ENCODE measurements around the gene DERL2. TPM values are rescaled to one million over a fixed set of nuclear protein-coding genes. Genes with fewer than 3 reads are reported as not detected.

The DERL2 gene
- polyA plus RNA-seq, 3 donors, result 78.8 to 83.0 (median 82.2) TPM

- DNase-seq, result no peak
These were observed 23.5 kb upstream of the DERL2 start for GRCh38 chr17:5509482-5509881.

DNA sequence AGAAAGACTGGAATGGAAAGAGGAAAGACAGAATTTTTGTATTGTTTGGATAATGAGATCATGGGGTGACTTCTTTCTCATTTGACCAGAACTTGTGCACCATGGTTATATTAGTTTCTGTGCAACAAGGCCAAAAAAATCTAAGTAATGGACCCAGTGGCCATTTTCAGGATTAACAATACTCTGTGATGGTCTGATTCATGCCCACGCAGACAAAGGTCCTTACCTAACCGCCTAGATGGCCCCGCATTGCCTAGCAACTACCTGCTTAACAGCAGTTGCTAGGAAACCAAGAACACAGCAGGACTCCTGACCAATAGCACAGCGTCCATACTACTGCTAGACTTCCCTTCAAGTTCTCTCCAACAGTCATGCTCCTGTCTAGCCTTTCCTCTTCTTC lies 22.8 kb upstream of the DERL2 start:
- DNase-seq, result no peak

- DNase-seq, result no peak
These were observed 20.3 kb upstream of the DERL2 start for GRCh38 chr17:5506307-5506706.

DNA sequence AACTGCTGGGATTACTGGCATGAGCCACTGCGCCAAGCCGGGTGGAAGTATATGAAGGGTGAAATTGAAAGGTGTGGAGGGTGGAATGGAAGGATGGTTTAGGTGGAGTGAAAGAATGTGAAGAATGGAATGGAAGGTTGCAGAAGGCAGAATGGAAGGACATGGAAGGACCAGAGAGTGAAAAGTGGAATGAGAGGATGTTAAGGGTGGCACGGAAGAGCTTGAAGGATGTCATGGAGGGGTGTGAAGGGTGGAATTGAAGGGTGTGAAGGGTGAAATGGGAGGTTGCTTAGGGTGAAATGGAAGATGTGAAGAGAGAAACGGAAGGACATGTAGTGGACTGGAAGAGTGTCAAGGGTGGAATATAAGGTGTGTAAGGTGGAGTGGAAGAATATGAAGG lies 16.6 kb upstream of the DERL2 start:
- DNase-seq, result no peak

DNA sequence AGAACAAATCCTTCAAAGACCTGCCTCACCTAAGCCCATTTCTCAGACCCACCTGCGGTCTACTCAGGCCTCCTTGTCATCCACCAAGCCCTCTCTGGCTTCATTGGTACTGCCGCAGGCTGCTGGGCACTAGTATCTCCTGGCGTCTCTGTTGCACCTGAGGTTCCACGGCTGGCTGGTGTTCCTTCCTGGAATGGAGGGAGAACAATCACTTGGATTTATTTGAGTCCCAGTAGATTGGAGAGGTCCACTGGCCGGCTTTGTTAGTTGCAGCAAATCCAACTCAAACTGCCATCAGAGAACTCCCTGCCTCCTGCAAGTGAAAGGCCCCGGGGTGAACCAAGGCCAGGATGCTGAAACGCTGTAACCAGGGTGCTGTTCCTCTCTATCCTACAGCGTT lies 15.7 kb upstream of the DERL2 start:
- no peak for DNase-seq

GRCh38 chr17:5500589-5501391 lies 14.8 kb upstream of the DERL2 start:
- peak; percentile 95 for DNase-seq

GRCh38 chr17:5500247-5500588 lies 14.2 kb upstream of the DERL2 start:
- no peak for DNase-seq

- no peak for DNase-seq
These were observed 13.7 kb upstream of the DERL2 start for GRCh38 chr17:5499476-5500231.

- no peak for DNase-seq
These were observed 7.0 kb upstream of the DERL2 start for GRCh38 chr17:5492970-5493369.

DNA sequence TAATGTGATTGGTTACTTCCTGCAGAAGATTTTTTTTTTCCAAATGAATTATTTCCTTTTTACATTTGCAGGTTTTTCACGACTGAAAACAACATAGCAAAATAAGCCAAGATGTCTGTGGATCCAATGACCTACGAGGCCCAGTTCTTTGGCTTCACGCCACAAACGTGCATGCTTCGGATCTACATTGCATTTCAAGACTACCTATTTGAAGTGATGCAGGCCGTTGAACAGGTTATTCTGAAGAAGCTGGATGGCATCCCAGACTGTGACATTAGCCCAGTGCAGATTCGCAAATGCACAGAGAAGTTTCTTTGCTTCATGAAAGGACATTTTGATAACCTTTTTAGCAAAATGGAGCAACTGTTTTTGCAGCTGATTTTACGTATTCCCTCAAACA lies 2.8 kb upstream of the DERL2 start:
- DNase-seq, result no peak

GRCh38 chr17:5486206-5487124 lies 487 bp upstream of the DERL2 start, which contains the start of gene MIS12:
TSS of gene MIS12 (plus strand) at chr17:5486566. CDS start at chr17:5488863, 2,297 bp downstream.
- peak; percentile 99 for DNase-seq

DNA sequence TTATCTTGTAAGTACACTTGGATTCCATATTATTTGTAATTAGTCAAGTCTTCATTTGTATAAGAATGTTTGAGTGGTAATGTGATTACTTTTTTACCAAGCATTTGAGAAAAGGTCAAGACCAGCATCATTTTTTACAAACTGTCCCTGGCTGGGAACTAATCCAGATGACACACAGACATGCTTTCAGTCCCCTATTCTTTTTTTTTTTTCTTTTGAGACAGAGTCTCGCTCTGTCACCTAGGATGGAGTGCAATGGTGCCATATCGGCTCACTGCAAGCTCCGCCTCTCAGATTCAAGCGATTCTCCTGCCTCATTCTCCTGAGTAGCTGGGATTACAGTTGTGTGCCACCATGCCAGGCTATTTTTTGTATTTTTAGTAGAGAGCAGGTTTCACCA lies 4.5 kb downstream of the DERL2 start:
- no peak for DNase-seq

DNA sequence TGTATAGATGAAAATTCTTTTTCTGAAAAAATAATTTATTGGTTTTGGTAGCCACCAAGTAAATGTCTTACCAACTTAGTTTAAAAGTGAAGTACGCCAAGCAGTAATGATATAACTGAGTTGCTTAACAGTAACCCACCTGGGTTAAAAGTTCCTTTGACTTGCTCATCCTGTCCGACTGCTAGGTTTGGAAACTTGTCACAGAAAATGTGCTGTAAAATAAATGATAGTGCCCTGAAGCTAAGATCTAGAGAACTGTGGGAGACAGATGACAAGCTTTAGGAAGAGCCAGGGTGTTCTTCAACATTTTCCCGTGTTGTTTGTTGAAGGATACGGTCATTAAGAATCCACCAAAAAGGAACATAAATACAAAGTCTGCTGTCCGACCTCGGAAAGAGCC lies 5.0 kb downstream of the DERL2 start:
- DNase-seq, result no peak

GRCh38 chr17:5478992-5479391 lies 7.0 kb downstream of the DERL2 start:
- DNase-seq, result no peak

GRCh38 chr17:5473906-5474305 lies 12.1 kb downstream of the DERL2 start:
- no peak for DNase-seq

- no peak for DNase-seq
These were observed 13.5 kb downstream of the DERL2 start for GRCh38 chr17:5472511-5472910.

- no peak for DNase-seq
These were observed 17.9 kb downstream of the DERL2 start for GRCh38 chr17:5468075-5468473.

- no peak for DNase-seq
These were observed 18.6 kb downstream of the DERL2 start for GRCh38 chr17:5467416-5467815.

DNA sequence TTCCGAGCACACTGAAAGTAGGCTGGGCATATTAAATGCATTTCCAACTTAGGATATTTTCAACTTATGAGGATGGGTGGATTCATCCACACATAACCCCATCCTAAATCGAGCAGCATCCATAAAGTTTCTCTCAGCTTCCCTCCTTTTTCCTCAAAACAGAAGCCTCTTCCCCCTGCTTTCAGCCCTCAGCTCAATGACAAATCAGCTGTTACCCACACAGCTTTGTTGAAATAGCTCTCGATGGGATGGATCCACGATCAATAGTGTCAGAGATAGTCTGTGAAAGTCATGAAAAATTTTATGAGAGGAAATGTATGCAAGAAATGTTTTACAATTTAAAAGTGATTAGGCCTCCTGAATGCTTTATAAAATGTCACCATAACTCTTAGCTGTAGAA lies 19.7 kb downstream of the DERL2 start:
- DNase-seq, result no peak

GRCh38 chr17:5464717-5465507 lies 21.1 kb downstream of the DERL2 start:
- no peak for DNase-seq

DNA sequence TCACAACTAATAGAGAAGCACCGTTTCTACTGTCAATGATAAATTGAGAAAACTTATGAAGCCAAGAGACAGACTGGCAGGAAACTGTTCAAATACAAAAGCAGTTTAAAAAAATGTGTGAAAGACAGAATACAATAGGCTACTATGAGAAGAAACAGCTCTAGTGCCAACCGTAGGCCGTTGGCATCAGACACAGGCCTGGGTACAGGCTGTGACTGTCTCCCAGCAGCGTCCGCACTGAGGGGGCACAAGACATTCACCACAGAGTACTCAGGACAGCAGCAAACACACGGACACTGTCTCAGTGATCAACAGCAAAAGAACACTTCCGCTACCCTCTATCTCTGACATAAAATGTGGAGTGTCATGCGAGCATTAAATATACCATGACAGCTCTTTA lies 39.2 kb downstream of the DERL2 start:
- no peak for DNase-seq

DNA sequence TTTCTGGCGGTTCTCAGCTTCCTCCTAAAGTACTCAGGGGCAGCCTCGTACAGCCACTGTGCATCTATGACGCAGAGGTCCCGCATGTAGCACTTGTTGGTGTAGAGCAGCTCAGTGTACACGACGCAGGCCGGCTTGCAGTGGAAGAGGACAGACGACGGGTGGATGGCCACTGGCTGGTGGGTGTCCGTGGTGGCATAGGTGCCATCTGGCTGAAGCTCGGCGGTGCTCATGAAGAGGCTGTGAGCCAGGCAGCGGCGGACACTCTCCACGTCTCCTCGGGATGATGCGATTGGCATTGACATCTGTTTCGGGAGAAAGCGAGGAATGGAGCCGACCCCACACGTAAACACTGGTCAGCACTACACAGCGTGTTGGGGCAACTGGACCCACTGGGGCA lies 41.8 kb downstream of the DERL2 start:
- DNase-seq, result no peak

Measured in renal pelvis (tissue), 4 donors.